SK-N-MC (cell line): ENCODE measurements around the gene CORO1C.

Experiments used
- DNase-seq: peaks from one replicate; pipeline ENCODE4 v3.0.0-alpha.2; 2011; ENCODE audit warnings: low read depth, low spot score
- H3K27ac ChIP-seq: fragments of 200-600 bp; sonication (generic); 2 replicates; pipeline ENCODE4 v1.5.1; 2016; ENCODE audit warnings: mixed run types
- H3K36me3 ChIP-seq: fragments of 200-600 bp; sonication (generic); 2 replicates; pipeline ENCODE4 v1.6.1; 2017; ENCODE audit warnings: antibody characterized with exemption, low read length, mixed read lengths; ENCODE audit not compliant: insufficient read depth
- H3K4me3 ChIP-seq: fragments of 200-600 bp; sonication (generic); 2 replicates; pipeline ENCODE4 v1.5.1; 2016
- H3K9ac ChIP-seq: fragments of 200-600 bp; sonication (generic); 2 replicates; pipeline ENCODE4 v1.8.0; 2017; ENCODE audit warnings: mixed run types, mixed read lengths; ENCODE audit not compliant: insufficient read length
- H3K9me3 ChIP-seq: fragments of 200-600 bp; sonication (generic); 2 replicates; pipeline ENCODE4 v1.6.1; 2017; ENCODE audit warnings: low read depth, mild to moderate bottlenecking, antibody characterized with exemption, low read length, moderate library complexity, mixed read lengths
- EZH2 ChIP-seq: fragments of 200-600 bp; sonication (generic); IDR thresholded peaks from one replicate; pipeline ENCODE4 v1.6.1; 2017; ENCODE audit warnings: antibody characterized with exemption
- FOXP2 ChIP-seq: optimal IDR thresholded peaks from 2 replicates; pipeline ENCODE3; 2011; ENCODE audit warnings: mild to moderate bottlenecking, moderate library complexity; ENCODE audit not compliant: insufficient read depth; ENCODE audit errors: extremely low read length, control extremely low read depth
- POLR2AphosphoS5 ChIP-seq: IDR thresholded peaks from 2 replicates; pipeline ENCODE4 v1.6.1; 2012; ENCODE audit warnings: mild to moderate bottlenecking, low read depth, low read length, borderline replicate concordance

Gene CORO1C

DNA sequence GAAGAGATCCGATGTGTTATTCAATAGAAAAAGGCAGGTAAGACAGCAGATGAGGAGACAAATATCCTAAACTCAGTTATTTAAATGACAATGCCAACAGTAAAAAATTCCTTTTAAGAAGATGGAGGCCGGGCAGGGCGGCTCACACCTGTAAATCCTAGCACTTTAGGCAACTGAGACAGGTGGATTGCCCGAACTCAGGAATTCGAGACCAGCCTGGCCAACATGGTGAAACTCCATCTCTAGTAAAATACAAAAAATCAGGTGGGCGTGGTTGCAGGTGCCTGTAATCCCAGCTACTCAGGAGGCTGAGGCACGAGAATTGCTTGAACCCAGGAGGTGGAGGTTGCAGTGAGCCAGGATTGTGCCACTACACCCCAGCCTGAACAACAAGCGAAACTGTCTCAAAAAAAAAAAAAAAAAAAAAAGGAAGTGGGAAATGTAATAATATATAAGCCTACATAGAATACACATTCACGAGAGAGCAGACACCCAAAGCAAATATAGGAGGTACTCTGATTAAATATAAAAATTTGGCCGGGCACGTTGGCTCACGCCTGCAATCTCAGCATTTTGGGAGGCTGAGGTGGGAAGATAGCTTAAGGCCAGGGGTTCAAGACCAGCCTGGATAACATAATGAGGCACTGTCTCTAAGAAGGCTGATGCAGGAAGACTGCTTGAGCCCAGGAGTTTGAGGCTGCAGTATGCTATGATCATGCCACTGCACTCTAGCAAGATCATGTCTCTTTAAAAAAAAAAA is 19.0 kb downstream of the CORO1C start:
- DNase-seq: no peak
- no peak for TF ChIP-seq FOXP2
- TF ChIP-seq EZH2: no peak
- TF ChIP-seq POLR2AphosphoS5: no peak
- H3K9ac ChIP-seq: no peak overlapping the region
- no peak overlapping the region for H3K27ac ChIP-seq
- H3K4me3 ChIP-seq: no peak overlapping the region
- H3K36me3 ChIP-seq: 0 out of 2 replicates have a peak, but pooled peaks cover 8% of the 10 kb centered on the region
- no peaks in the 10 kb centered on the region for H3K9me3 ChIP-seq

DNA sequence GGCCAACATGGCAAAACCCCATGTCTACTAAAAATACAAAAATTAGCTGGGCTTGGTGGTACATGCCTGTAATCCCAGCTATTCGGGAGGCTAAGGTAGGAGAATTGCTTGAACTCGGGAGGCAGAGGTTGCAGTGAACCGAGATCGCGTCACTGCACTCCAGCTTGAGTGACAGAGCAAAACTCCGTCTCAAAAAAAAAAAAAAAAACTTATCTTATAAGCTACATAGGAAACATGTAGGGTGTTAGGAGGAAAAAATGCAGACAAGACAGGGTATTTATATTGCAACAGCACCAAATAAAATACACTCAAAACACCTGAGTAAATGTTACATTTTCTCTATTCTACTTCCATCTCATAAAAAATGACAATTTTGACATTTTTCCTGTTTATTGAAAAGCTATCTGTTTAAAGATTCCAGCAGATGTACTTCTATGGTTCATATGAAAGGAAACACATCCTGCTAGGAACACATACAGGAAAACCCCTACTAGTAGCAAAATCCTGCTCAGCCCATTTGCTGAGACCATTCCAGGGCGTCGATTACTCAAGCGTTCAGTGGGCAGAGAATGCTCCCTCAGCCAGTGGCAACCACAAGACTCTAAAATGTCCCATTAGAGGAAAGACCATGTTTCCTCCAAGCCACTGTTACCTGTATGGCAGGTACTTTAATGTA is 19.7 kb downstream of the CORO1C start:
- TF ChIP-seq FOXP2 (no peak), EZH2 (no peak), POLR2AphosphoS5 (no peak)
- Histone ChIP-seq H3K36me3 (0 out of 2 replicates have a peak, but pooled peaks cover 6% of the 10 kb centered on the region), H3K9me3 (no peaks in the 10 kb centered on the region), H3K4me3 (no peak overlapping the region), H3K9ac (no peak overlapping the region), H3K27ac (no peak overlapping the region)
- no peak for DNase-seq

DNA sequence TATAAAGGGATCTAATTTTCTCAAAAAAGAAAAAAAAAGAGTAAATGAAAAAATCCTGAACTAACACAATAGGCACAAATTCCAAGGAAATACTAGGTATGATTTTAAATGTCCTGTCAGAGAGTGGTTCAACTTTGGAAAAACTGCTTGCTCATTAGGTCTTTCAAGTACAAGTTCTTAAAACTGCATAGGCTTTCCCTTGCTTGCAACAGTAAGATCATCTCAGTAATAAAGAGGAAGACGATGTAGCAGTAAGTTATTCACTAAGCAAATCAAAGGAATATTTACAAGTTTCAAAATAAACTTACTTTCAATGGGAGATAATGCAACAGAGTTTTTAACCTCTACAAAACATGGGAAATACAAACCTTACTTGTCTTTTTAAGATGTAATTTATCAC is 21.6 kb downstream of the CORO1C start:
- H3K27ac ChIP-seq: no peak overlapping the region
- no peak overlapping the region for H3K9ac ChIP-seq
- H3K9me3 ChIP-seq: no peaks in the 10 kb centered on the region
- H3K36me3 ChIP-seq: no peaks in the 10 kb centered on the region
- no peak overlapping the region for H3K4me3 ChIP-seq
- TF ChIP-seq FOXP2 (no peak), EZH2 (no peak), POLR2AphosphoS5 (no peak)
- no peak for DNase-seq

DNA sequence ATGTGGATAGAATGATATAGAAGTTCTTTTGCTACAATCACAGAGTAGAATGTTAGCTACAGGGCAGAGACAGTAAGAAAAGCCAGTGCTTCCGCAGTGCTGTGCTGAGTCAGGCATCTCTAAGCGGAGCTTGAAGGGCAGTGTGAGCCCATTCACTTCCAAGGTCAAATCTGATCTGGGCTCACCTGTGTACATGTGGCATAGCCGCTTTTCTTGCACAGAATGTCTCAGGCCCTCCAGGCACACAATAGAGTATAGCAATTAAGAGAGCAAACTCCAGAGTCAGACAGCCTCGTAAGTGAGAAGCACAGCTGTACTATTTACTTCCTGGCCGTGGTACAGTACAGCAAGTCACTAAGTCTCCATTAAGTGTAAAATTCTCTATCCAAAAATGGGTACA is 26.8 kb downstream of the CORO1C start:
- Histone ChIP-seq H3K4me3 (no peak overlapping the region), H3K36me3 (peaks cover under 1% of the 10 kb centered on the region; the same call in 1 of the 2 replicates), H3K9ac (no peak overlapping the region), H3K27ac (no peak overlapping the region), H3K9me3 (no peaks in the 10 kb centered on the region)
- TF ChIP-seq FOXP2 (no peak), POLR2AphosphoS5 (no peak), EZH2 (no peak)
- DNase-seq: no peak

DNA sequence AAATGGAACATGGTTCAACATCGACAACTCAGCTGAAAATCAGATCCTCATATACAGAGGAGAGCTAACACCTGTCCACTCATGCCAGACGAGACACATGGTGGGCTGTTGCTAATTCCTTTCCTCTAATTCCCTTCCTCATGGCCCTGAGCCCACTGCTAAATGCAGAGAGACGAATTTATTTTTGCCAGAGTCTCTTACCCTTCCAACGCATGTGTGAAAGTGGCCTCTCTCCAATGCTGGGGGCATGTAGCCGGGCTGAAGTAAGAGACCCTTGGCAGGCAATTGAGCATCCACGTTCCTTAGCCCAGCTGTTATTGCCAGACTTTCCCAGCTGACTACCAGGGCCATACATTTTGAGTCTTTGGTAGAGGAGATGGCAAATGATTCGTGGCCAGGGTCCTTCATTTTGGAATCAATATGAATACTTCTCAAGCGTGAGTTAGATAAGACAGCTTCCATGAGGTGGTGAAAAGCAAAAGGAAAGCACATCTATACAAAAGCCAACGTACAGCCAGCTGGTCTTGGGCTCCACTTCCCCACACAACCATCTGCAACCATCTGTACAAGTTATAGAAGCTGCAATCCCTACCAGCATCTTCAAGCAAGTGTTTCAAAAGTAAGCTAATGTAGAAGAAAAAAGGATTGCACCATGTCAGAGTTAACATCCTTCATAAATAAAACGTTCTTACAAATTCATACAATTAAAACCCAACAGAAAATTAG is 28.6 kb downstream of the CORO1C start:
- H3K27ac ChIP-seq: no peak overlapping the region

DNA sequence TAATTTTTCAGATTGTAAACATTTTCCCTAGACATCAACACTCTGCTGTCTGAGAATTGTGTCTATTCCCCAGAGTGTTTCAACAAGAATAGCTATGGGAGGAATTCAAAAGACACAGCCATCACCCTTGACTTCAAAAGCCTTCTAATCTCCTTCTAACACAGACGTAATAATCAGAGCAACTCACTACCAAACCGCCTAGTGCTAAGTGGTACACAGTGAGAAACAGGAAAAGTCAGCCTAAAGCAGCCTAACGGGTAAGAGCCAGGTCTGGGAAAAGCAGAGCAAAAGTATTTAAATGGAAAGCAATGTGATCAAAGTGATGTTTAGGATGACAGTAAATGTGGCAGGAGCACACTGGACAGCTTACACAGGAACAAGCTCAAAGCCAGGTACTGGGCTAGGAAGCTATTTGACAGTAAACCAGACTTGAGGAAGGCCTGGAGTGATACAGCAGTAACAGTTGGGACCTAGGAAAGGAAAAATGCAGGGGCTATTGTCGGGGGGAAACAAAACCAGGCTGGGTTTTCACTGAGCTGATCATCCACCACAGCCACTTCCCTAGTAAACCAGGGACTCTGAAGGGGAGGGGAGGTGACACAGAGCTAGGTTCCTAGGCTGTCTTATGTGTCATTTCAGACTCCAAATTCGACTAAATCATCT is 29.4 kb downstream of the CORO1C start:
- Histone ChIP-seq H3K4me3 (no peak overlapping the region), H3K27ac (no peak overlapping the region), H3K36me3 (peaks cover 16% of the 10 kb centered on the region), H3K9me3 (no peaks in the 10 kb centered on the region), H3K9ac (no peak overlapping the region)
- no peak for DNase-seq
- TF ChIP-seq FOXP2: no peak
- TF ChIP-seq EZH2: no peak
- no peak for TF ChIP-seq POLR2AphosphoS5

More for the DNA sequence above, 28.6 kb downstream of the CORO1C start:
- no peak overlapping the region for H3K9ac ChIP-seq
- no peaks in the 10 kb centered on the region for H3K9me3 ChIP-seq
- TF ChIP-seq FOXP2 (no peak), EZH2 (no peak), POLR2AphosphoS5 (no peak)
- peaks cover 16% of the 10 kb centered on the region for H3K36me3 ChIP-seq
- no peak overlapping the region for H3K4me3 ChIP-seq
- DNase-seq: no peak

DNA sequence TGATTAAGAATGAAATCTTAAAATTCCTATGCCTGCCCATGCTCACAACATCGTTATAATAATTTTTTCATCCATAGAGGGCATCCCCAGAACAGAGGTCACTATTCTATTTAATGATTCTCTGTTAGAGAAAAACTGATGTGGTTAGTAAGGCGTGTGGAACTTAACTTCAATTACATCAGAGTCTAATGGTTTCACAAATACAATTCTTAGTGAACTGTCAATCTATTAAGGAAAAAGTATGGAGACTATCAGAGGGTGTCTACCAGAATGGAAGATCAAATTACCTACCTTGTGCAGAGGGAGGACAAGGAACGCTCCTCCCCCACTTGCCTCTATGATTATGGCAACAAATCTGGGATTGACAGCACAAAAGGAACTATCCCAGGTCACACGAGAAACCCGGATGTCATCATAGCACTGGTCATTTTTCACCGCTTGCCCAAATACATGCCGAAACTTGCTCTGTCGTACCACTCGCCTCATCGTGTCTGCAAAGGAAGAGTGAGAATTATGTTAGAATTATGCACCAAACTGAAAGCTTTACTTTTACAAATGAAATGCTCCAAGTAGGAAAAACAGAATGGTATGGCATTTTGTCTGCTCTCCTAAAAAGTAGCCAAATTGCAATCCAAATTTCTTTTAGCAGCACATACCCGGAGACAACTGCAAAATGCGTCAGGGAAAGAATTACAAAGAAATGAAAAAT is 30.3 kb downstream of the CORO1C start:
- no peak for DNase-seq
- Histone ChIP-seq H3K27ac (peak overlapping the region; percentile 45; the same call in 1 of the 2 replicates), H3K4me3 (no peak overlapping the region), H3K36me3 (peaks cover 19% of the 10 kb centered on the region), H3K9me3 (no peaks in the 10 kb centered on the region), H3K9ac (no peak overlapping the region)
- TF ChIP-seq EZH2 (no peak), FOXP2 (no peak), POLR2AphosphoS5 (no peak)
